ENCODE measurements around the gene TRIM37. TPM values are rescaled to one million over a fixed set of nuclear protein-coding genes. Genes with fewer than 3 reads are reported as not detected.

The TRIM37 gene
- total and polyA plus RNA-seq, 2 experiments from 2014 or later = 25.6 to 30.0 TPM

DNA sequence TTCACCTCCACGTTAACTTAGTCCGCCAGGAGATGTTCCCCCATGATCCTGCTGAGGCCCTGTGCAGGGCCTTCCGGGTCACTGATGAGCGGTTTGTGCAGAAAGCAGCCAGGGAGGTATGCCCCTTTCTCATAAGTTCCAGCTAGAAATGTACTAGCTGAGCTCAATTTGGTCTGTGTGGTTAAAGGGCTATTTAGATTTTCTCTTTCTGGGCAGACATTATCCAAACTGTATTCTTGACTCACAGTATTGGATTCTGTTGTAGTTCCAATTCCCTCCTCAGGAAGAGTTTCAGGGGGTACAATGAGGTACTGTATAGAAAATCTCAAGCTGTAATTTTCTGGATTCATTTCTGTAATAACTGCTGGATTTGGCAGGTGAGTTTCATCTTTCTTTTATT lies 137.1 kb downstream of the TRIM37 start:
- Histone ChIP-seq H3K27me3 (no peaks in the 10 kb centered on the region), H3K9me3 (ENCODE audit: low read depth) (no peaks in the 10 kb centered on the region), H3K4me1 (ENCODE audit: low read depth) (peaks cover 27% of the 10 kb centered on the region), H3K4me3 (no peak overlapping the region), H3K27ac (no peak overlapping the region), H3K36me3 (no peaks in the 10 kb centered on the region)
- no peak for TF ChIP-seq CTCF (IDR thresholded peaks at IDR 0.05; ENCODE audit: low read depth, low read length)
- no peak for DNase-seq (ENCODE audit: low read depth in 1 of 2, low spot score in 1 of 2)

DNA sequence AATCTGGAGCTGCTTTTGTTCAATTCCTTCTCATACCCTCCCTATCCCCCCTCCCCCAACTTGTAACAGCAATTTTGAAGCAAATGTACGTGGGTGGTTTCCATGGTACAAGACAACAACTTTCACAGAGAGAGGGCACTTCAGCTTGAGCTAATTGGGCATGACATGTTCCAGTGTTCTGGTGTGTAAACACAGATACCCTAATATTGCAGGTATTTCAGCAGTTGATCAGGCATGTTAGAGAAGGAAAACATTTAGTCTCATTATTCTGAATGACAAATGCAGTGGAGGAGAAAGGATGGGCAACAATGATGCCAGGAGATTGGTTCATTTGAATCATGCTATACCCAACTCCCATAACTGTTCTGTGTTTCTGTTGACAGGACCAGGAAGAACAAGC lies 137.5 kb downstream of the TRIM37 start:
- H3K9me3 ChIP-seq (ENCODE audit: low read depth) = no peaks in the 10 kb centered on the region
- TF ChIP-seq CTCF (IDR thresholded peaks at IDR 0.05; ENCODE audit: low read depth, low read length) = no peak
- no peak overlapping the region for H3K4me3 ChIP-seq
- no peak overlapping the region for H3K27ac ChIP-seq
- H3K36me3 ChIP-seq = no peaks in the 10 kb centered on the region
- H3K27me3 ChIP-seq = no peaks in the 10 kb centered on the region
- H3K4me1 ChIP-seq (ENCODE audit: low read depth) = peaks cover 27% of the 10 kb centered on the region
- DNase-seq (ENCODE audit: low read depth in 1 of 2, low spot score in 1 of 2) = no peak

DNA sequence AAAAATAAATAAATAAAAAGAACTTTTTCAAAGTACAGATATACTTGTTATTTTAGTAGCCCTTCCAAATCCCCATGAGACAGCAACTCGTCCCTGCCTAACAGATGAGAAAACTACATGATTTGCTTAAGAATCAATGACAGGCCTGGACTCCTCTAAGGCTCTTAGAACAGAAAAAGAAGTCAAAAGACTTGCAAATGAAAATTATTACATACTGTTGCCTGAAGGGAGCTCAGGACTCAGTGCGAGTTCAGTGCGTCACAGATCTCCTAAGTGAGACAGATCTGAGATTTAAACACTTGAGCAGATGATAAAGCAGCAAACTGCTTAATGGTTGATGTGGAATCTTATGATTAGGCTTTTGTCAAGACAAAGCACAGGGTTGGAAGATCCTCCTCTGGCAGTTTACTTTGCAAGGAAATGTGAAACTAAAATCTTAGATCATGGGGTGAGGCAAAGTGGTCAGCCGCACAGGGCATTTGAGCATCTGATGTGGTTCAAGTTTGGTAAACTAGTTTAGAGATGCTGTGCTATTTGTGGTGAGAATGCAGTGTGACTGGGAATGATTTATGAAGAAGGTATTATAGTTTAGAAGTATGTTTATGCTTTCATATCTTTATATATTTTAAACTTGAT lies 138.1 kb downstream of the TRIM37 start:
- Histone ChIP-seq H3K36me3 (no peaks in the 10 kb centered on the region), H3K4me3 (no peak overlapping the region), H3K27ac (no peak overlapping the region), H3K9me3 (ENCODE audit: low read depth) (no peaks in the 10 kb centered on the region), H3K27me3 (no peaks in the 10 kb centered on the region), H3K4me1 (ENCODE audit: low read depth) (peaks cover 27% of the 10 kb centered on the region)
- TF ChIP-seq CTCF (IDR thresholded peaks at IDR 0.05; ENCODE audit: low read depth, low read length) = no peak
- DNase-seq (ENCODE audit: low read depth in 1 of 2, low spot score in 1 of 2) = peak in 1 of 2 donors; percentile 3

GRCh38 chr17:58966208-58966607 lies 140.5 kb downstream of the TRIM37 start:
- no peak overlapping the region for H3K4me3 ChIP-seq
- H3K4me1 ChIP-seq (ENCODE audit: low read depth) = peaks cover 24% of the 10 kb centered on the region
- H3K27me3 ChIP-seq = no peaks in the 10 kb centered on the region
- no peak for DNase-seq (ENCODE audit: low read depth in 1 of 2, low spot score in 1 of 2)
- H3K9me3 ChIP-seq (ENCODE audit: low read depth) = no peaks in the 10 kb centered on the region
- TF ChIP-seq CTCF (IDR thresholded peaks at IDR 0.05; ENCODE audit: low read depth, low read length) = no peak
- H3K27ac ChIP-seq = no peak overlapping the region
- H3K36me3 ChIP-seq = no peaks in the 10 kb centered on the region

GRCh38 chr17:58965221-58965620 lies 141.5 kb downstream of the TRIM37 start:
- DNase-seq (ENCODE audit: low read depth in 1 of 2, low spot score in 1 of 2) = peak in 1 of 2 donors; percentile 13
- Histone ChIP-seq H3K27me3 (no peaks in the 10 kb centered on the region), H3K9me3 (ENCODE audit: low read depth) (no peaks in the 10 kb centered on the region), H3K36me3 (no peaks in the 10 kb centered on the region), H3K4me1 (ENCODE audit: low read depth) (peaks cover 16% of the 10 kb centered on the region), H3K27ac (no peak overlapping the region), H3K4me3 (no peak overlapping the region)
- no peak for TF ChIP-seq CTCF (IDR thresholded peaks at IDR 0.05; ENCODE audit: low read depth, low read length)

Data from cardiac muscle cell (in vitro differentiated cells and primary cell).